ENCODE data around the gene PDZD7.
"Not testable (repeated sequence)": the region's sequence is repeated elsewhere in the genome, so short reads cannot be mapped to it uniquely, and the experiment has no call there.

PDZD7 gene

GRCh38 chr10:100976906-100977305, 54.0 kb downstream of the PDZD7 start (continued):
- TF ChIP-seq, protein P1, sequence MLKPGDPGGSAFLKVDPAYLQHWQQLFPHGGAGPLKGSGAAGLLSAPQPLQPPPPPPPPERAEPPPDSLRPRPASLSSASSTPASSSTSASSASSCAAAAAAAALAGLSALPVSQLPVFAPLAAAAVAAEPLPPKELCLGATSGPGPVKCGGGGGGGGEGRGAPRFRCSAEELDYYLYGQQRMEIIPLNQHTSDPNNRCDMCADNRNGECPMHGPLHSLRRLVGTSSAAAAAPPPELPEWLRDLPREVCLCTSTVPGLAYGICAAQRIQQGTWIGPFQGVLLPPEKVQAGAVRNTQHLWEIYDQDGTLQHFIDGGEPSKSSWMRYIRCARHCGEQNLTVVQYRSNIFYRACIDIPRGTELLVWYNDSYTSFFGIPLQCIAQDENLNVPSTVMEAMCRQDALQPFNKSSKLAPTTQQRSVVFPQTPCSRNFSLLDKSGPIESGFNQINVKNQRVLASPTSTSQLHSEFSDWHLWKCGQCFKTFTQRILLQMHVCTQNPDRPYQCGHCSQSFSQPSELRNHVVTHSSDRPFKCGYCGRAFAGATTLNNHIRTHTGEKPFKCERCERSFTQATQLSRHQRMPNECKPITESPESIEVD (tag by site-specific recombination; IDR thresholded peaks at IDR 0.05) = no peak

- H3K9me3 ChIP-seq (ENCODE audit: control insufficient read depth, insufficient read depth, low read depth, low read length); POLR2A ChIA-PET; H3K4me1 ChIP-seq (ENCODE audit: control insufficient read depth, insufficient read depth, low read length); H3K27ac ChIP-seq (ENCODE audit: extremely low read depth, low read depth, low read length); H3K4me3 ChIP-seq (ENCODE audit: low read depth, low read length): not testable (repeated sequence)
- CTCF ChIA-PET = interaction anchor here (0.7 kb wide), 1 partner anchor 141 kb away, joined by 3 read pairs; no protein-coding TSS in a partner anchor
- H3K36me3 ChIP-seq (ENCODE audit: control insufficient read depth in 2 of 2, insufficient read depth in 1 of 2, low read length in 2 of 2) = peaks cover 4 to 28% of the 10 kb centered on the region in 2 experiments
These were observed 55.5 kb downstream of the PDZD7 start for GRCh38 chr10:100975397-100975796.

- POLR2A ChIA-PET = interaction anchor here (1.1 kb wide), 1 partner anchor 24 kb away, joined by 4 read pairs; no protein-coding TSS in a partner anchor
- Histone ChIP-seq H3K27ac (ENCODE audit: extremely low read depth, low read depth, low read length) (no peak overlapping the region), H3K4me3 (ENCODE audit: low read depth, low read length) (no peak overlapping the region), H3K9me3 (ENCODE audit: control insufficient read depth, insufficient read depth, low read depth, low read length) (no peaks in the 10 kb centered on the region), H3K36me3 (ENCODE audit: control insufficient read depth in 2 of 2, insufficient read depth in 1 of 2, low read length in 2 of 2) (peaks cover 4 to 7% of the 10 kb centered on the region in 2 experiments; a peak in 2 of 3 replicates), H3K4me1 (ENCODE audit: control insufficient read depth, insufficient read depth, low read length) (no peaks in the 10 kb centered on the region)
- CTCF ChIA-PET = interaction anchor here (0.6 to 1.7 kb wide), 4 partner anchors 11 to 46 kb away, joined by 3 to 4 read pairs (median 4); no protein-coding TSS in a partner anchor
- TF ChIP-seq ZFP37 (tag by site-specific recombination; IDR thresholded peaks at IDR 0.05) (no peak), ZXDB (tag by site-specific recombination; IDR thresholded peaks at IDR 0.05) (no peak), ZNF132 (tag by site-specific recombination; IDR thresholded peaks at IDR 0.05; ENCODE audit: borderline replicate concordance) (no peak), GLIS1 (tag by site-specific recombination; IDR thresholded peaks at IDR 0.05) (no peak), ZNF521 (tag by site-specific recombination; IDR thresholded peaks at IDR 0.05) (no peak), ZNF366 (tag by site-specific recombination; conservative IDR thresholded peaks at IDR 0.05) (no peak), ZBTB48 (tag by site-specific recombination; IDR thresholded peaks at IDR 0.05) (no peak)
- TF ChIP-seq, protein P2, sequence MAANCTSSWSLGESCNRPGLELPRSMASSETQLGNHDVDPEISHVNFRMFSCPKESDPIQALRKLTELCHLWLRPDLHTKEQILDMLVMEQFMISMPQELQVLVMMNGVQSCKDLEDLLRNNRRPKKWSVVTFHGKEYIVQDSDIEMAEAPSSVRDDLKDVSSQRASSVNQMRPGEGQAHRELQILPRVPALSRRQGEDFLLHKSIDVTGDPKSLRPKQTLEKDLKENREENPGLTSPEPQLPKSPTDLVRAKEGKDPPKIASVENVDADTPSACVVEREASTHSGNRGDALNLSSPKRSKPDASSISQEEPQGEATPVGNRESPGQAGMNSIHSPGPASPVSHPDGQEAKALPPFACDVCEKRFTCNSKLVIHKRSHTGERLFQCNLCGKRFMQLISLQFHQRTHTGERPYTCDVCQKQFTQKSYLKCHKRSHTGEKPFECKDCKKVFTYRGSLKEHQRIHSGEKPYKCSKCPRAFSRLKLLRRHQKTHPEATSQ (tag by site-specific recombination; IDR thresholded peaks at IDR 0.05) = no peak
These were observed 57.9 kb downstream of the PDZD7 start for GRCh38 chr10:100972904-100973535.

- H3K27ac ChIP-seq (ENCODE audit: extremely low read depth, low read depth, low read length) = no peak overlapping the region
- CTCF ChIA-PET = interaction anchor here (0.5 to 1.7 kb wide), 4 partner anchors 25 to 69 kb away, joined by 3 to 5 read pairs (median 4); no protein-coding TSS in a partner anchor
- POLR2A ChIA-PET = interaction anchor here (0.6 to 1.1 kb wide), 3 partner anchors 15 to 1317 kb away, joined by 3 to 4 read pairs (median 3); partner anchors contain the start of genes MRPL43 and TWNK
These were observed 58.6 kb downstream of the PDZD7 start for GRCh38 chr10:100972115-100972903.

More at GRCh38 chr10:100972115-100972903, 58.6 kb downstream of the PDZD7 start:
- peaks cover 2 to 4% of the 10 kb centered on the region in 2 experiments; a peak in 2 of 3 replicates for H3K36me3 ChIP-seq (ENCODE audit: control insufficient read depth in 2 of 2, insufficient read depth in 1 of 2, low read length in 2 of 2)
- no peak overlapping the region for H3K4me3 ChIP-seq (ENCODE audit: low read depth, low read length)
- TF ChIP-seq EGR2 (tag by site-specific recombination; IDR thresholded peaks at IDR 0.05; ENCODE audit: low read depth) (peak; percentile 54; the same call in 1 of the 2 replicates), GLIS2 (tag by site-specific recombination; IDR thresholded peaks at IDR 0.05) (peak; percentile 19; the same call in 1 of the 2 replicates), BCL11A (tag by site-specific recombination; IDR thresholded peaks at IDR 0.05; ENCODE audit: low read depth) (peak; percentile 72; the same call in 1 of the 2 replicates), ZNF341 (tag by site-specific recombination; IDR thresholded peaks at IDR 0.05; ENCODE audit: low read depth) (no peak), ZNF362 (tag by site-specific recombination; IDR thresholded peaks at IDR 0.05) (no peak), ZNF610 (tag by site-specific recombination; IDR thresholded peaks at IDR 0.05; ENCODE audit: borderline replicate concordance) (no peak), BCL11B (tag by site-specific recombination; IDR thresholded peaks at IDR 0.05; ENCODE audit: low read depth) (peak; percentile 83; the same call in 1 of the 2 replicates), ZNF174 (tag by site-specific recombination; IDR thresholded peaks at IDR 0.05) (no peak), ZNF629 (tag by site-specific recombination; IDR thresholded peaks at IDR 0.05) (no peak), ZFHX2 (tag by site-specific recombination; conservative IDR thresholded peaks at IDR 0.05) (peak; percentile 68), ZNF132 (tag by site-specific recombination; IDR thresholded peaks at IDR 0.05; ENCODE audit: borderline replicate concordance) (no peak), ZNF785 (tag by site-specific recombination; IDR thresholded peaks at IDR 0.05) (no peak)
- no peaks in the 10 kb centered on the region for H3K4me1 ChIP-seq (ENCODE audit: control insufficient read depth, insufficient read depth, low read length)
- H3K9me3 ChIP-seq (ENCODE audit: control insufficient read depth, insufficient read depth, low read depth, low read length) = no peaks in the 10 kb centered on the region
